Ammon's horn (tissue), 1 donor: ENCODE data around the gene SLC5A6.

Experiments
- DNase-seq: peaks from one replicate; pipeline ENCODE4 v3.0.0-alpha.2; 2016; ENCODE audit warnings: low spot score

The SLC5A6 gene

GRCh38 chr2:27175330-27175729 lies 36.7 kb downstream of the SLC5A6 start:
- no peak for DNase-seq

GRCh38 chr2:27174638-27175037 lies 37.4 kb downstream of the SLC5A6 start:
- no peak for DNase-seq

- no peak for DNase-seq
Observed at GRCh38 chr2:27171351-27171848, 40.7 kb downstream of the SLC5A6 start.

GRCh38 chr2:27170581-27171337 lies 41.3 kb downstream of the SLC5A6 start:
- no peak for DNase-seq

GRCh38 chr2:27164960-27165763 lies 46.9 kb downstream of the SLC5A6 start:
- DNase-seq: no peak

- no peak for DNase-seq
Observed at GRCh38 chr2:27162151-27163121, 49.6 kb downstream of the SLC5A6 start.

GRCh38 chr2:27160191-27160590 lies 51.9 kb downstream of the SLC5A6 start:
- no peak for DNase-seq

- DNase-seq: no peak
Observed at GRCh38 chr2:27159271-27159670, 52.8 kb downstream of the SLC5A6 start.

GRCh38 chr2:27158468-27158867 lies 53.6 kb downstream of the SLC5A6 start:
- DNase-seq: no peak

GRCh38 chr2:27155069-27155520 lies 57.0 kb downstream of the SLC5A6 start:
- DNase-seq: no peak

GRCh38 chr2:27154488-27154887 lies 57.6 kb downstream of the SLC5A6 start:
- DNase-seq: no peak

- no peak for DNase-seq
Observed at GRCh38 chr2:27152796-27153464, 59.1 kb downstream of the SLC5A6 start.

- DNase-seq: no peak
Observed at GRCh38 chr2:27152102-27152795, 59.8 kb downstream of the SLC5A6 start.

GRCh38 chr2:27150639-27151230 lies 61.3 kb downstream of the SLC5A6 start:
- no peak for DNase-seq
